IPS-11a (cell line): ENCODE results near the gene DDX59.

ENCODE experiments used
- H3K4me3 ChIP-seq: one replicate; pipeline ENCODE4 v1.5.1; 2013; ENCODE audit warnings: low read depth, low read length, control low read depth

The DDX59 gene

DNA sequence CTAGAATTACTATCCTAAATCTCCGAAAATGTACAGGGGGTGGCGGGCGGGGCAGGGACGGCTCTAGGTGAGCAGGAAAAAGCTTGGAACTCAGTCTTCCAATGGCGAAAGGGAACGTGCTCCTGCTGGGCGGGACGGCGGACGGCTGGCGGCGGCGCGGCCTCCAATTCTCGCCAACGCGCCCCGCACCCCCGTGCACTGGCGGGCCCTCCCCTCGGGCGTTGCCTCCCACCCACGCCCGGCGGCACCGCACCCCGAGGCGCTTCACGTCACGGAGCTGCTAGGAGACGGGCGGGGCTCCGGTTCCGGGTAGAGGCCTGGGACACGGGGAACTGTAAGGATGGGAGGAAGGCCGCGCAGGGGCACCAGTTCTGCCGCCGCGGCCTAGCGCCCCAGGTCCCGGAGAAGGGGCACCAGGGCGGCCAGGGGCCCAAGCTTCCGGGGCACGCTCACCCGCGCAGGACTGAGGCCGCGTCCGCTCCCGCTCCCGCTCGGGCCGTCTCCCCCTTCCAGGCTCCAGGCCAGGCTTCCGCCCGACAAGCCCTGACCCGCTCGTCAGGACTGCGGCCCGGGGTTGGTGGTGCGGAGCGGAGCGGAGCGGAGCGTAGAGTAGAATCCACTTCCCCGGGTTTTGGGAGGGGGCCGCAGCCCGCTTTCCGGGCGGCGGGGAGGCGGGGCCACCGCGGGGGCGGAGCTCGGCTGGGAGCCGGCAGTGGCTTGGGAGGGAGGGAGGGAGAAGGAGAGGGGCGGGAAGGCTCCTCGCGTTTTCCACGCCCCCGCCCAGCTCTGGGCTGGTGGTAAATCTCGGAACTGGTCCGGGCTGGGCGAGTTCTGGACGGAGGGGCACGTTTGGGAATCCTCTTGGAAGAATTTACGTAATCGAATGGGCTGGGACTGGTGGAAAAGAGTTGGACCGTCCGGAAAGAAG lies at the start of gene DDX59:
Gene DDX59 (minus strand): TSS at position 594 of the 928 bp plus-strand sequence. CDS start 3,167 bp downstream, outside the sequence.
- peak within 1 kb of the TSS; percentile 66 for H3K4me3 ChIP-seq

DNA sequence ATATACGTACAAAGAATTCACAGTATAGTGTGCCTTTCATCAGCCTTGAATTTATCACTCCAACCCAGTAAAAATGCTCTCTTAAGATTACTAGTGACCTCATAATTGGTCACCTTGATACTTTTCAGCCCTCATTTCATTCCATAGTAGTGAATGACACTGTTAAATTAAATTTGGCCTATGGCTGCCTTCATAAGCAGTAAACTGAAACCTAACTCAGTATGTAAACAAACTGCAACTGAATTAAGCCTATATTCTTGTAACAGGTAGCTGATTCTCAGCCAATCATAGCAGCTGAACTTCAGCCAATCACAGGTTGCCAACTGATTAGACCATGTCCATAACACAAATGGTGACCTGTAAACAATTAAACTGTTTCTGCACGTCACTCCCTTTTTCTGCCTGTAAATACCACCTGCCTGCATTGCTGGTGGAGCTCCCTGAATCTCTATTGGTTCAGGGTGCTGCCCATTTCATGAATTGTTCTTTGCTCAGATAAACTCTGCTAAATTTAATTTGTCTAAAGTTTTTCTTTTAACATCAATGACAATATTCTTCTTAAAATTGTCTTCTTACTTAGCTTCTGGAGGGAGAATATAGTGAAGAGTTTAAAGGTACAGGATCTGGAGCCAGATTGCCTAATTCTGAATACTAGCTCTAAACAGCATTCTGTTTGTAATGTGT lies 44.9 kb upstream of the DDX59 start:
- H3K4me3 ChIP-seq, result no peak overlapping the region

DNA sequence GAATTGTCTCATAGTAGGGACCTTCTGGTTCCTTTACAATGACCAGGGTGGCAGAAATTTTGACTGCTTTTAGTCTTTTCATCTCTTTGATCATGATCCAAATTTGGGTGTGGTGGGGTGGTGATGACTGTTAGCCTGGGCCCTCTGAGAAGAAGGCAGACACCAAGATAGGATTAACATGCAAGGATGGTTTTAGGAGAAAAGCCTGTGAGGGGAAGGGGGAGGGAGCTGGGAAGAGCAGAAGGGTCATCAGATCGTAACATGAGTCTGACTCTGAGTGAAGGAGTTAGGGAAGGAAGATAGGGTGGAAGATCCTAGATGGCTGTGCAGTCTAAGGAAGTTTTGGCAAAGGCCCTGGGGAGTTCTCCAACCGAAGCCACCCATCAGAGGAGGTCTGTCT lies 40.5 kb upstream of the DDX59 start:
- no peak overlapping the region for H3K4me3 ChIP-seq

DNA sequence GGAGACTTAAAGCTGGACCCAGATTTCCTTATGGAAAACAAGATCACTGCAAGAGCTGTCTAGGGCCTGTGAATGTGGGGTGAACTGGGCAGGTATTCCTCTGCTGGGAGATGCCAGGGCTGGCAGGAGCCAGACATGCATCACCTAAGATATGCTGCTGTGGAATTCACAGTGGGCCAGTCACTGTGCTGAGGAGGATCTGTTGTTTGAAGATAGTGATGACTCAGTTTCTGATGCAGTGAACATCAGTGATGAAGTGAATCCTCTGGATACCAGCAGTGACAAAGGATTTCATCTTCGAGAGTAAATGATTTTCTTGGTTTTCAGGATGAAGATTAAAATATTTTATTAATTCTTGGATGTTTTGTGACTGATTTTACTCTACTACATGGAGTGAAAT lies 39.1 kb upstream of the DDX59 start:
- H3K4me3 ChIP-seq, result no peak overlapping the region

DNA sequence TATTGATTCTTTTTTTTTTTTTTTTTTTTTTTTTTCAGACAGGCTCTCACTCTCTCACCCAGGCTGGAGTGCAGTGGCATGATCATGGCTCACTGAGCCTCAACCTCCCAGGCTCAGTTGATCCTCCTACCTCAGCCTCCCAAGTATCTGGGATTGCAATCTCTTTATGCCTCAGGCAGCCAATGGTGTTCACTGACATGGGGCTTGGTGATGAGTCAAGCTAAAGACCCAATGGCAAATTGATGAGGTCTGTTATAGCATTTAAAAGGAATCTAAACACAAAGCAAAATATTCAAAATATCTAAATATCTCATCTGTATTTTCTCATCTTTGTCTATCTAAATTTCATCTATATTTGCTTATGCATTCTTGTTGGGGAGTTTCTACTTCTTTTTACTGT lies 38.5 kb upstream of the DDX59 start:
- H3K4me3 ChIP-seq, result no peak overlapping the region

DNA sequence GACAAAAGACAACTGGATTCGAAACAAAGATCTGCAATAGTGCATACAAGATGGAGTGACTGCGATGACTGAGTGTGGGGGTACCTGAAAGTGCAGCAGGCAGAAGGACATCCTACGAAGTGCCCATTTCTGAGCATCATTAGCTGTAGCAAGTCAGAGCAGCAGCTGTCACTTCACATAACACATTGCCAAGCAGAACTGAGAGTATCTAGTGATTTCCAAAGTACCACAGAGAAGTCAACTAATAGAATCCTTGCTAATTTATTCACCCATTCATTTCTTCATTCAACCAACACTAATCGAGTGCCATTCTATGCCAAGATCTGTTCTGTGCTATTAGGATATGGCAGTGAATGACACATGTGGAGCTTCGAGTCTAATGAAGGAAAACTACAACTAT lies 37.4 kb upstream of the DDX59 start:
- no peak overlapping the region for H3K4me3 ChIP-seq

DNA sequence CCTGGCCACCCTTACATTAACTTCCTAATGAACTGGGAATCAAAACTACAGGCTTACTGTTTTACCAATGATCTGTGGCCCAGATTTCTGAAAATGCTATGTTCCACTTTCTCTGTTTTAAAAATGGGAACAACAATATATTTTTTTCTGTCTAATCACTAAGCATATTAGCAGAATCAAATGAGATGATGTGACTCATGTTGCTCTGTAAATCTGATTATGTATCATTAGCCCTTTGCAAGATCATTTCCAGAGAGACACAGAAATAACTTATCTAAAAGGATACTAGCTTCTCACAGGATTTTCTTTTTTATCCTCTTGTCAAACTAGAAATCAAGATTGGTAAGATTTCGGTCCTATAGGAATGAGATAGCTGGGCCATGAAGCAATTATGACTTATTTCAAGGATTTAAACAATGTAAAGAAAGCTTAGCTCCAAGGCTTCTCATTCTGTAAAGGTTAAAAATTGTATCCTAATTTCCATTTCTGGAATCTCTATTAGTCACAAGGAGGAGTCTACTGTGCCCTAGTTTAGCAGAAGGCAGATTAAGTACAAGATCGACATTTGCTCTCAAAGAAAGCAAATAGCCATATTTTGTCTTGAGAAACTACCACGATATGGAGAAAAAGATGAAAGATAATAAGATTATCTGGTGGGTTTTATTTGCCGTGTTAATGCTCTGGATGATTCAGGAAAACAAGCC lies 36.6 kb upstream of the DDX59 start:
- no peak overlapping the region for H3K4me3 ChIP-seq

DNA sequence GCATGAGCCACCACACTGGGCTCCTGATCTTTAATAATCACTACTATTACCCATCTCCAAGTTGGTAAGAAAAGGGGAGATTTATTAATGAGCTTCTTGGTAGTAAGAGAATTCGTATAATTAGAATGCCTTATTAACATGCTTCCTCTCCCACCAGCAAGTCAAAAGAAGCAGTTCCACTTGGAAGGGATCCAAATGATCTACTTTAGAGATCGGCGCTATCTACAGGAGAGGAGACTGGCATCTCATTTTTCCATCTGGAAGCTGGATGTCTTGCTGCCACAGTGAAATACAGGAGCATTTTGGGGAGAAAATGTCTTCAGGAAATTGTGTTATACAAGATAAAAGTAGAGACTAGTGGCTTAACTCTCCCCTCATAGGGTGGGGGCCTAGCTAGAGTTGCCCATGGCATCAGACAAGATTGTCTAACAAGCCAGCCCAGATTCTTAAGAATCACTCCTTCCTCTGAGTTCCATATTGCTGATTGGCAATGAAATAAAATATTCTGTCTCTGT lies 35.3 kb upstream of the DDX59 start:
- H3K4me3 ChIP-seq, result no peak overlapping the region

DNA sequence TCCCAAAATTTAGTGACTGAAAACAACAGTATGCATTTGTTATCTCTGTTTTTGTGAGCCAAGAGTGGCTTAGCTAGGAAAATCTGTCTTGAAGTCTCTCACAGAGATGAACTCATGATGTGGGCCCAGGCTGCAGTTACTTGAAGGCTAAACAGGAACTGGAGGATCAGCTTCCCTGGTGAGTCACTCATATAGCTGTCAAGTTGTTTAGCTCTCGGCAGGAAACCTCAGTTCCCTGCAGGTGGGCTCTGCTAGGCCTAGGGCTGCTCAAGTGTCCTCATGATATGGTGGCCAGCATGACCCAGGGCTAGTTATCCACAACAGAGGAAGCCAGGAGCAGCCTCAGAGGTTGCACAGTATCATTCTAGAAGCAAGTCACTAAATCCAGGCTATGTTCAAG lies 30.2 kb upstream of the DDX59 start:
- H3K4me3 ChIP-seq, result no peak overlapping the region

DNA sequence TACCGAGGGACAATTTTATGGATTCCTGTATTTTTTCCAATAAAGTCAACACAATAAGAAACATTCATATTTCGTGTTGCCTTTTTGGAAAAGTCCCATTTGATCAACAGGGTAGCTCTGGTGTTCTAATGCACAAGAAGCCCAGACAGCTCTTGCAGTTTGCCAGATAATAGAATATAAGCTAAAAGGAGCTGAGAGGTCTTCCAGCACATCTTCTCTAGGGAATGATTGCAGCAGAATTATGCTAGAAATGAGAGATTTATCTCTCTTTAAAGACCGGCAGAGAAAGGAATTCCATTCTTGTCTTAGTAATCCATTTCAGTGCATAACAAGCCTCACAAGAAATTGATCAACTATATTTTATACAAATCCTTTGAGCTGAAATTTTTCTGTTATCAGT lies 25.0 kb upstream of the DDX59 start:
- no peak overlapping the region for H3K4me3 ChIP-seq

DNA sequence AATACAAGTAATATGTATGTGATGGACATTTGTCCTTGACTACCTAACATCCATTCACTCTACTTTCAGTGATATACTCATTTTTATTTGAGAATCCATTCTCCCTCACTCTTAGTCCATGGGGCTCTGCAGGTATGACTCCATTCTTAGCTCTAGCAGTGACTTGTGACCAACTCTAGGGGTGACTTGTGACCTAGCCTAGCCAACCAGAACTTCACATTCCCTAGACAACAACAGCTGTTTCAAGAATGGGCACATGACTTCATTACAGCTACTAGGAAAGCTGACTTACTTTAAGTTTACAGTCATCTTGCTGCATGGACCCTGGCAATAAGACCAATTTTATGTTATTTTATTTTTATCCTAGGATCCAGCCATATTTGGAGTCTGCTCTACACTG lies 23.6 kb upstream of the DDX59 start:
- H3K4me3 ChIP-seq, result no peak overlapping the region

DNA sequence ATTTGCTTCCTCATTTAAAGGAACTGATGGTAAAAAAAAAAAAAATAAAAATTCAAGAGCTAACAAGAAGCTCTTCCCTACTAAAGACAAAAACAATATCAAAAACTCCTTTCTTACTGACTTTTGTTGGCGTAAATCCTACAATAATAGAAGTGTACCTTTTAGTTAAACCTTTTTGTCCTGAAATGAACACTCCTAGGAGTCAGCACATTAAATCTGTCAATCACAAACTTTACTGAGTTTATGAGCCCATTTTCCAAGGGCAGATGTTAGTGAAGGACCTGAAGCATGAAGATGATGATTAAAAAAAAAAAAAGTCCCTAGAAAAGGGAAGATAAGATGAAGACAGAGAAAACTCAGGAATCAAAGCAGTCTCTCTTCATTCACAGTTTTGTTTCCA lies 22.6 kb upstream of the DDX59 start:
- H3K4me3 ChIP-seq, result no peak overlapping the region

DNA sequence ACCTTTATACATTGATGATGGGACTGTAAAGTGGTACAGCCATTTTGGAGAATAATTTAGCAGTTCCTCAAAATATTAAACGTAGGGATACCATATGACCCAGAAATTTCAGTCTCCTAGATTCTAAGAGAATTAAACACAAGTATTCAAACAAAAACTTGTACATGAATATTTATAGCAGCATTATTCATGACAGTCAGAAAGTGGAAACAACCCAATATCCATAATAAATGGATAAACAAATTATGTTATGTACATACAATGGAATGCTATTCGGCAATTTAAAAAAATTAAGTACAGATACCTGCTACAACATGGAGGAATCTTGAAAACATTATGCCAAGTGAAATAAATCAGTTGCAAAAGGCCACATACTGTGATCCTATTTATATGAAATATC lies 16.9 kb upstream of the DDX59 start:
- H3K4me3 ChIP-seq, result no peak overlapping the region

DNA sequence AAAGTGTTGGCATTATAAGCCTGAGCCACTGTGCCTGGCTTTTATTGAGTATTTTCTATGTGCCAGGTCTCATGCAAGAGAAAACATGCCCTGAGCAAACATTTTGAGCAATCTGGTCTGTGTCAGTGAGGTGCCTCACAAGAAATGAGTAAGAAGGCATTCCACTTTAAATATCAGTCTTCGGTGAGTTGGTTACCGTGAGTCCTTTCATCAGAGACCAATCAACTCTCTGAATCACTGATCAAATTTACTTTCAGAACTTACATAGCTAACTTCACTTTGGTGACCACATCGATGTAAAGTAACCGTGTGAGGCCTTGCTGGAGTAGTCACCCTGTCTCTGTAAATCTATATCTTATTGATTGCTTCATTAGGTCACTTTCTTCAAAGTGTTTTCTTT lies 14.3 kb upstream of the DDX59 start:
- no peak overlapping the region for H3K4me3 ChIP-seq

DNA sequence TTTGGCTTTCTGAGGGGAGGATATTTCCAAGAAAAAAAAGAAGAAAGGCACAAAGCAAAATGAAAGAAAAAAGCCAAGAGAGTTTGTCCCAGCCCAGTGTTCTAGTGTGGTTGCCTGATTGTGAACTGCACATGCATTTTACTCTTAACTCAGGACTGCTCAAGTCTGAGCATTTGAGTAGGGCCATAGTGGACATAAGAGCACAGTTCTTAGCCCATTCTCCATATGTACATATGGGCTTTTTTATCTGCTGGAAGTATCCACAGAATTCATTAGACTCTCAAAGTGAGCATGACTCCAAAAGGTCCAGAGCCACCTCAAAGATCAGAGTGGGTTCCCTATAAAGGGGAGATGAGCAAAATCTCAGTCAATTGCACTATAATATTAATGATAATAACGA lies 13.6 kb upstream of the DDX59 start:
- no peak overlapping the region for H3K4me3 ChIP-seq

DNA sequence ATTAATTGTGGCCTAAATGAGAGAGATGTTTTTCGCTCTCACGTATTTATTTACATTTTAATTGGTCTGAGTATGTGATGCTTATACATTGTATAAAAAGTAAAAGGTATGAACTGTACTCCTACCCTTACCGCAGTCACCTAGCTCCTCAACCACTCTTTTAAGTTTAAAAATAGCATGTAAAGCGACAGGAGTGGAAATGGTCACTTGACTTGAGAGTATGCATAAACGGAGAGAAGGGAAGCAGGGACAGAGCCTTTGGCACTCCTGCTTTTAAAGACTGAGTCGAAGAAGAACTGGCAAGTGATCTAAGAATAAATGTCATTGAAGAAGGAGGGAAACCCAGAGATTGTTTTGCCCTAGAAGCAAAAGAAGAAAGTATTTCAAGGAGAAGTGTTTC lies 11.5 kb upstream of the DDX59 start:
- no peak overlapping the region for H3K4me3 ChIP-seq

DNA sequence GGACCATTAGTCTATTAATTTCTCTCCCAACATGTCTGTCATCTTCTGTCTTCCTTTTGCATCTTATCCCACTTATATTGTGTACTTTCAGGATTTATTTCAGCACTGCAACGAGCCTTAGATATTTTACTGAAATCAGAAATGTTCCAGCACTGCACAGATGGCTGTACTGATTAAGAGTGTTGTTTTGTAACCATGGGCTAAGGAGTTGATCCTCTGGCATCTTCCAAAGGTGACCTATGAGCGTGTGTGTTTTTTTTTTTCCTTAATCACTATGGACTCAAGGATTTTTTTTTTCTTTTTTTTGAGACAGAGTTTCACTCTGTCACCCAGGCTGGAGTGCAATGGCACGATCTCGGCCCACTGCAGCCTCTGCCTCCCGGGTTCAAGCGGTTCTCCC lies 7.1 kb upstream of the DDX59 start:
- no peak overlapping the region for H3K4me3 ChIP-seq

DNA sequence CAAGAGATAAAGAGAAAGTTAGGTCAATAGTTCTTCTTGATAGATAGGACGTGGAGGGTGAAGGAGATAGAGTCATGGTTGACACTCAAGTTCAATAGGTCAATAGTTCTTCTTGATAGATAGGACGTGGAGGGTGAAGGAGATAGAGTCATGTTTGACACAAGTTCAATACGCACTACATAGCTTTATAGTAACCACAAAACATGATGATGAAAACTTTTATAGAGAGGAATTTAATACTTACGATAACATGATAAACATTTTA lies 5.8 kb upstream of the DDX59 start:
- H3K4me3 ChIP-seq, result no peak overlapping the region

DNA sequence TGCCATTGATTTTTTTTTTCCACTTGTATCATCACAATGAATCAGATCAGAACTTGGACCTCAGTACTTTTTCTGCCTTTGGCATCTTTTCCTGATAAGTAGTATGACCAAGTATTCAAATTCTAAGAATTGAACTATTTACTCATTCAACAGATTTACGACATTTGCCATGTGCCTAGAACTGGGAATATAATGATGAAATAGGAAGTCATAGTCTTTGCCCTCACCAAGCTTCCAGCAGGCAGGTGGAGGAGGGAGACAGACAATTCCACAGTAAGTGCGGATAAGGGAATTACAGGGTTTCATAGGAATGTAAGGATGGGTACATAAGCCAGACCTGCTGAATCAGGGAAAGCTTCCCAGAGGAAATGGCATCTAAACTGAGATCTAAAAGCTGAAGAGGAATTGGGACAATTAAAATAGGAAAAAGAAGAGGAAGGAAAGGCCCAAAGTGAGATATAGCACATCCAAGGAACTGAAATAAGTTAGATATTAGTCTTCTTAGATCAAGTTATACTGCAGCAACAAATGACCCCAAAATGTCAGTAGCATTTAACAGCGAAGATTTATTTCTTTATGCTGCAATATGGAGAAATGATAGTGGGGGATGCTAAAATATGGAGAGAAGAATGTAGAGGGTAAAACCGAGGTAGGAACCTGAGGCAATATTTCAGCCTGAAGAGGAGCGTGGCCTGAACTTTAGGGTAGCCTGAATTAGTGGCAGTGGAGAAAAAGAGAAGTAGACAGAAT lies 5.3 kb upstream of the DDX59 start:
- H3K4me3 ChIP-seq, result no peak overlapping the region

DNA sequence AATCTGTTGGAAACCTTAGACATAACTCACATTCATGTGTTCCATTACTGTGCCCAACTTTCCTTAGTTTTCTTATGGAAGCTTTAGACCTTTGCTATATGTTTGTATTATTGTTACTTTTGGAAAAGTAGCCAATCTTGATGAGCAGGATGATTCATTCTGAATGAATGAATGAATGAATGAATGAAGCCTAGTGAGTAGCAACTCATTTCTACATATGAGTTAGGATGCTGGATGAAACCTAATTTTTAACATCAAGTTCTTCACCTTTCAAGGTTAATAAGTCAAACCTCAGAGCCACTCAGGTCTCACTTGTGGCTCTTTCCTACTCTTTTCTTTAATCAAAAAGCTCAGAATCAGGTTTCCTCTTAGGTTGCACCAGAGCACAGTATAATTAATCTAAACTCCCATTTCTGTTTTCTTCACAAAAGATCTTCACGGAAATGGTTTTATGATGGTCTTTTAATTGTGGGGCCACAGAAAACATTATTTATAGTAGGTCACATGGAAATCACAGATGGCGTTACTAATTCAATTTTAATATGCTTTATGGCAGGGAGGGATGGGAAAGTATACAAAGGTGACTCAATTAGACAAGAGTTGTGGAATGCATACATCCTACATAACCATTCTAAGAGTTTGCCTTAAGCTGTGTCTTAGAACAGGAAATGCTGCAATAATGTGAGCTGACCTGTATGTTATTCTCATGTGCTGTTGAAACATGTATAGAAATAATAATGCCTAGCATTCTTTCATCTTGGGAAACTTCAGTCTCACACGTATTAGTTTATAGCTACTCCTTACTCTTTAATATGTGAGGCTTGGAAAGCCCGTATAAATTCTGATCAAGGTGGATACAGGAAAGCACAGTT lies 4.5 kb upstream of the DDX59 start:
- no peak overlapping the region for H3K4me3 ChIP-seq
